HG03571 (cell line): ENCODE results near the gene CENPX.

ENCODE experiments used
- ATAC-seq: cut with Tn5 transposase; IDR thresholded peaks from one replicate; pipeline ENCODE4 v1.9.1; 2021; ENCODE audit not compliant: unreplicated experiment

The CENPX gene

DNA sequence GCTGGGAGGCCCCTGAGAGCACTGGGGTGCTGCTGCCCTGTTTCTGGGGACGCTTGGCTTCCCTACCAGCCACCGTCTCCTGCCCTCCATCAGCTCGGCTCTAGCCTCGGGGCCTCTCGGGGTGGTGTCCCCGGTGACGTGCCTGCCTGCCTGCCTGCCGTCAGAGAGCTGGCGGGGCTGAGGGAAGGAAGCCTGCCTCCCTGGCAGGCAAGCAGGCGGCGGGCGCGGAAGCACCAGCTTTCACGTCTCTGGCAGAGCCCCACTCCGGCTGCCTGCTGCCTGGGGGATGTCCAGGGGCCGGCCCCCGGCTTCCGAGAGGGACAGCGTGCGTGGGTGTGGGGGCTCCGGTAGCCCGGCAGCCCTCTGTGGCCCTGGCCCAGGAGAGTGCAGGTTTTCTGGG, 9.3 kb downstream of the CENPX start:
- no peak for ATAC-seq

DNA sequence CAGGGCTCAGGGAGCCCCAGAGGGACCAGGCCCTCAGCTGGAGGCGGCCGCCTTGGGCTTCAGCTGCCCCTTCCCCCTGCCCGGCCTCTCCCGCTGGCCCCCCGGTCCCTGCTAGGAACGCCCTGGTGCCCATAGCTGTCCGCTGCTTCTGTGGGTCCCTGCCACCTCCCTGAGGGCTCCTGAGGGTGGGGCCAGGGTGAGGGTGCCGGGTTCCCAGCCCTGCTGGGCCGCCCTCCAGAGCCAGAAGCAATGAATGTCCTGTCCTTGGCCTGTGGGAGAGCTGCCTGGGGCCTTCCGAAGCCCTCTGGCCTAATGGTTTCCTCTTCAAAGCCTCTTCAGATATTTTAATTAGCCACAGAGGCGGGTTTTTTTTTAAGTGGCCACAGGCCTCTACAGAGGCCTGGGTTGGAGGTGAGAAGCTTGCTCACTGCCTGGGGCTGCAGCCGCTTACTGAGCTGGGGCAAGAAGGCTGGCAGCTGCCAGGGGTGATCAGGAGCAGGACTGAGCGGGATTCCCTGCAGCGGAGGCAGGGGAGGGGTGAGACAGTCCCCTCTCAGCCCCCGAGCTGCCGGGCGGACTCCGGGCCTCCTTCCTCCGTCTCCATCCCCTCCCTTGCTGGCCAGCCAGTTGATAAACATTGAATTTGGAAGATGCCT, 9.9 kb downstream of the CENPX start:
- ATAC-seq, result no peak

DNA sequence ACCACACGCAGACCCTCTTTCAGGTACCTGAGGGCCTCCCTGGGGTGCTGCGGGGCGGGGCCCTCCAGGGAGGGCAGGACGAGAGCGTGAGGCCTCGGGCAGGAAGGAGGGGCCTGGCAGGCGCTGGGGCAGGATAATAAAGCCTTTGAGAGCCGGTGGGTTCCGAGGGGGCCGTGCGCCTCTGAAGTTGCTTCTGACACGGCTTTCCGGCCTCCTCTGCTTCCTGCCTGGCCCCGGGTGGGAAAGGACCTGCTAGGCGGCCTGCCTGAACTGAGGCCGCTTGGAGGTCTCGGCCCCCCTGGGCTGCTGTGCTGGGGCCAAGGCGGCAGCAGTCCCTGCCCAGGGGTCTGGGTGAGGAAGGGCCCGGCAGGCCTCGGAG, 10.4 kb downstream of the CENPX start:
- ATAC-seq, result no peak

DNA sequence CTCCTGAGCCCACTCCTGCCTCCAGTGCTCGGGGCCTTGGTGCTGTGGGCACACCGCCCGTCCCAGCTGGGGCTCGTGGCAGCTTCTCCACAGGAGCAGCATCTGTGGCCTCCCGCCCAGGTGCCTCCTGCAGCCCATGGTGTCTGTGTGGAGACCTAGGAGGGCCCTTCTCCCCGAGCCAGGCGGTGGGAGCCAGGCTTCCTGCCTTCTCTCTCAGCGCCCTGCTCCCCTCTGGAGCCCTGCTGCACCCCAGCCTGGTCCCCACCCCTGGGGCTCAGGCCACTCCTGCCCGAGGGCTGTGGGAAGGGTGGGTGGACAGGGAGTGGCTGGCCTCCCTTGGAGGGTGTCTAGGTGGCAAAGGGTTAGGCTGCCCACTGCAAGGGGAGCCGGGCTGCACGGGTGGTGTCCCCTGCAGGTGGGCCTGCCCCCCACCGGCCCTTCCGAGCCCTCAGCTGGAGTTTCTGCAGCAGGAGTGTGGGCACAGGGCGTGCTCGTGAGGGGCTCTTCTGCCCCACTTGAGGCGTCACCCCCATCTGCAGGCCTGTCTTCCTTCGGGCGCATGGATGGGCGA, 11.0 kb downstream of the CENPX start:
- no peak for ATAC-seq

DNA sequence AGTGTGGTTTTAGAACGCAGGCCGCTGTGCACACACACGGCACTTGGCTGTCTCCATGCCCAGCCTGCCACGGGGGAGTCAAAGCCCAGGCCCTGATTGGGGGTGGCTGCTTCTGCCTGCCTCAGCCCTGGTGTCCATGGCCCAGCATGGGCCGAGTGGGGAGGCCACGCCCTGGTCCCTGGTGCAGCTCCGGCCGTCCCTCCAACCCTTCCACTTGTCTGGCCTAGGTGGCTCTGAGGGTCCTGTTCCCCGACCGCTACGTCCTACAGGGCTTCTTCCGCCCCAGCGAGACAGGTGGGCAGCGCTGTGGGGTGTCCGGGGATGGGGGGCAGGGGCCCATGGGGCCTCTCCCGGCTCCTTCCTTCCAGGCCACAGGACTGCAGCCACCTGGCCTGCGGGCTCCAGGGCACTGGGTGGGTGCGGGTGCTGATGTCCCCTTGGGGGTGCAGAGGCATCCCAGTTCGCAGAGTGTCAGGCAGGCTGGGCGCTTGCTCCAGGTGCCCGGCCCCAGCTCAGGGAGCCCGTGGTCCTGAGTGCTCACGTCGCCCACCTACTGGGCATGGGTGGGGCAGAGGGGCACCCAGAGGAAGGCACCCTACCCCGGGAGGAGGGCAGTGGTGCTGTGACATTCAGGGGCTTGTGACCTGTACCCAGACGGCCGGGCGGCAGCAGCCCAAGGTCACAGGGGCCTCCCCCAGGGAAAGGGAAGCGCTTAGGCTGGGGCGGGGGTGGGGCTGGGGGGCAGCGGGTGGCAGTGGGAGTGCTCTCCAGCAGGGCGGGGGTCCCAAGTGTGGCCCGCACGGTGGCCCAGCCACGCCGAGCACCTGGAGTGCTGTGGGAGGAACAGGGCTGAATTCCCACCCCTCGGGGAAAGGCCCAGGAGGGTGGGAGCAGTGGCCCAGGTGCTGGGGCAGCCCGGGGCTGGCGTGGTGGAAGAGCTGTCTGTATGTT, 11.8 kb downstream of the CENPX start:
- ATAC-seq, result no peak

DNA sequence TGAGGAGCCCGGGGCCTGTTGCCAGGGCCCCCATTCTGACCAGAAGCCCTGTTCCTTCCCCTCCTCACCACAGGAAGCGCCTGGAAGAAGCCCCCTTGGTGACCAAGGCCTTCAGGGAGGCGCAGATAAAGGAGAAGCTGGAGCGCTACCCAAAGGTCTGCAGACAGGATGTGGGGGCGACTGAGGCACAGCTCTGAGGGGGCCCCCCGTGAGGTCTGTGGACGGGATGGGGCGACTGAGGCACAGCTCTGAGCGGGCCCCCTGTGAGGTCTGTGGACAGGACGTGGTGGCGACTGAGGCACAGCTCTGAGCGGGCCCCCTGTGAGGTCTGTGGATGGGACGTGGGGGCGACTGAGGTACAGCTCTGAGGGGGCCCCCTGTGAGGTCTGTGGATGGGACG, 13.3 kb downstream of the CENPX start:
- no peak for ATAC-seq

DNA sequence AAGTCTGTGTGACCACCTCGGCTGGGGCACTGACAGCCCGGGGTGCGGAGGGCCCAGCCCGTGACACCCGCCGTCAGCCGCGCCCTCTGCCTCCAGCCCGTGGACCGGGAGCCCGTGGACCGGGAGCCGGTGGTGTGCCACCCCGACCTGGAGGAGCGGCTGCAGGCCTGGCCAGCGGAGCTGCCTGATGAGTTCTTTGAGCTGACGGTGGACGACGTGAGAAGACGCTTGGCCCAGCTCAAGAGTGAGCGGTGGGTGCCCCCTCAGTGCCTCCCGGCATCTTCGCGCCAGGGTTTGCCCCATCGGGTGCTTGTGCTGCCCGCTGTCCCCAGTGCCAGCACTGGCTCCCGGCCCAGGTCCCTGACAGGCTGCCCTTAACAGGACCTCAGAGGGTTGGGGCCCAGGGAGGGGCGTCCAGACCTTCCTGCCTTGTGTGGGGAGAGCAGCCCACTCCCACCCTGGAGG, 13.7 kb downstream of the CENPX start:
- ATAC-seq, result no peak

DNA sequence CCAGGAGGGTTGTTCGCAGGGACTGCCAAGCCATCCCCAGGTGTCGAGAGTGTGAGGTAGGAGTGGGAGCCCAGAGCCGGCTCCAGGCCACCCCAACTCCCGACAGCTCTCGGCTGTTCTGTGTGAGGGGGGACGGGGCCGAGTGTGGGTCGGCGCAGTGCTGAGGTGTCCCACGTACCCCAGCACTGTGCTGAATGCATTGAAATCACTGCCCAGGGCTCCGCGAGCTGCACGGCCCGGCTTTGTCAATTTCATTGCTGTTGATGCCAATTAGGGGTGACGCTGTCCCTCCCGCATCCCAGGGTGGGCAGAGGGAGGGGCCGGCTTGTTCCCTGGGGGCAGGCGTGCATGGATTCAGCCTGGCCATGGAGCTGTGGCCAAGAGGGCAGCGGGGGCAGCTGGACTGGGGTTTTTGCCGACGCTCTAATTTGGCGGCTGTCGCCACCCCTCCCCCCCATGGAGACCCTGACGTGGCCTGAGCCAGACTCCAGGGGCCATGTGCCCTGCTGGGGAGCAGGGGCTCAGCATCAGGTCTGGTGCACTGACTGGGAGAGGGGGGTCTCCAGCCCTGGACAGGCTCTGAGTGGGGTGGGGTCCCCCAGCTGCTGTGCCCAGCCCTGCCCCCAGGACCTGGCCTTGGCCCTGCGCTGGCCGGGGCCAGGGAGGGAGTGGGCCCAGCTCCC, 14.3 kb downstream of the CENPX start:
- ATAC-seq, result no peak

DNA sequence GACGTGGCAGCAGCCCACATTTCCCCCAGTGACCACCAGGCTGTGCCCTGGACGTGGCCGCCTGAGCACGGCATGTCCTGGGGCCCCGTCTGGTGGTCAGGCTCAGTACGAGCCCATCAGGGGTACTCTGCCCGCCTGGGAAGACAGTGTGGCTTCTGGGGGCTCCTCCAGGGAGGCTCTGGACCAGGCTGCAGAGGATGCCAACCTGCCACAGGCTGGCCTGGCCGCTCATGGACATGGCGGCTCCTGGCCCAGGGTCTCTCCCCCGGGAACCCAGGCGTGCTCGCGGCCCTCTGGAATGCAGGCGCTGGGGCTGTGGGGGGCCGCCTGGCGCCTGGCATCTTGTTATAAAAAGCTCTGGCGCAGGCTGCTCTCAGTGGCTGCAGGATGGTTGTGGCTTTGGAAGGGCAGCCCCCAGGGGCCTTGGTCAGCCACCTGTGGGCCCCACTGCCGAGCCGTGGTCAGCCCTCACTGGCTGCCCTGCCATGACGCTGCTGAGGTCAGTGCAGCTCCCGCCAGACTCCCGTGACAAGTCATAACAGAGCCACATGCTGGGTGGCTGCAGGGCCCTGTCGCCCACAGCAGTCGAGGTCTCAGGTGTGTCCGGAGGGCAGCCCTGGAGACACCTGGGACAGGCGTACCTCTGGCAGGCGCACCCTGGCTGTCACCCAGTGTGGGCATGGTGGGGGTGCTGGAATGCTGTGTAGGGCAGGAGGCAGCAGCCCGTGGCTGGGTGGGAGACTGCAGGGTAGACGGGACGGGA, 15.0 kb downstream of the CENPX start:
- ATAC-seq, result no peak

DNA sequence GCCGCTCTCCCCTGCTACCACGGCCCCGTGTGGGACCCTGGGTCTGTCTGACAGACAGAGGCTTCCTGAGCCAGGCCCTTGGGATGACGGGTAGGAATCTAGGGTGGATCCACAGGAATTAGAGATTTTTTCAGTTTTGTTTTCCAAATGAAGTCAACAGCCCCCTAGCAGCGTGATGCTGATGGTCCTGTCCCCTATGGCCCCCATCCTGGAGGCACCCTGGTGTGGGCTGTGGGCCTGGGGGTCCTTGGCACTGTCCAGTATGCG, 15.5 kb downstream of the CENPX start:
- no peak for ATAC-seq

DNA sequence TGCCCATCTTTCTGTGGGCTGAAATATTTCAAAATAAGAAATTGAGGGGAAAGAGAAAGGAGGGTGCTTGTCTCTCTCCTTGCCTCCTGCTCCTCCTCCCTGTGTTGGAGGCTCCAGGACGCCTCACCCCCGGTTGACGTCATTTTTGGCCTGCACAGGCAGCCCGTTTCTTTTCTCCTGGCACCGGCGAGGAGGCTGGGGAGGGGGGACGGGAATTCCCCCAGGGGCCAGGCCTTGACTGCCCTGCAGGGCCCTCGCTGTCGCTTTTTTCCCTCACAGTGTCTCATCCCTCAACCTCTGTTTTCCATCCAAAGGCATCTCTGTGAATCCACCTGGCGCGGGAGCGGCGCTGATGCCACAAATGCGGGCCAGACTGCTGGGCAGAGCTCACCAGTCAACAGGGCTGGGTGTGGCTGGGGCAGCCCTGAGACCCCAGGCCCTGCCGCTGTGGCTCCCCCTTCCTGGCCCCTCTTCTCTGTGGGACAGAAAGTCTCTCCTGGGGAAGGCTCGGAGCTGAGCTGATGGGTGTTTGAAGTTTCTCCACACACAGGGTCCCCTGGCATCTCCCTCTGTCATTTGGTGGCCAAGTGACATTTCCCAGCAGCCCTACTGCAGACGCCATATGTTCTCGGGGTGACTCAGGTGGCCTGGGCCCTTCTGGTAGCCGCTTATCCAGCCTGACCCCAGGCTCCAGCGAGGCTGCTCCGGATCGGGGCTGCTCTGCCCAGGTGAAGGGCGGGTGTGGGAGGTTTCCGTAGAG, 16.0 kb downstream of the CENPX start:
- ATAC-seq, result no peak

DNA sequence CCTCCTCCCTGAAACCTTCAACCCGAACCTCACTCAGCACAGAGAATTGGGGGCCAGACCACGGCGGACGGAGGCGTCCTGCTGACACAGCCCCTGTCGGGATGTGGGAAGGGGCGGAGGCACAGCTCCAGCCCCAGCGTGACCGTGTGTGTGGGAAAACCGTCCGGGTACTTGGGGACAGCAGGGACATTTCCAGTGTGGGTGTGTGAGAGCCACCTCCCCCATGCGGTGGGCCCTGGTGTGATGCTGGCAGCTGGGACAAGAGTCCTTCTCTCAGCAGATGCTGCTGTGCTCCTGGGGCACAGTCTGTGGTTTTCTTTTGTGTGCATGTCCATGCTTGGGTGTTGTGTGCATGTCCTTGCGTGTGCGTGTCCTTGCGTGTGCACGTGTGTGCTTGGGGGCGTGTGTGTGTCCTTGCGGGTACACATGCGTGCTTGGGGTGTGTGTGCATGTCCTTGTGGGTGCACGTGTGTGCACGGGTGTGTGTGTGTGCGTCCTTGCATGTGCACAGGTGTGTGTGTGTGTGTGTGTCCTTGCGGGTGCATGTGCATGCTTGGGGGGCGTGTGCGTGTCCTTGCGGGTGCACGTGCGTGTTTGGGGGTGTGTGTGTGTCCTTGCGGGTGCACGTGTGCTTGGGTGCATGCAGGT, 16.9 kb downstream of the CENPX start:
- no peak for ATAC-seq

DNA sequence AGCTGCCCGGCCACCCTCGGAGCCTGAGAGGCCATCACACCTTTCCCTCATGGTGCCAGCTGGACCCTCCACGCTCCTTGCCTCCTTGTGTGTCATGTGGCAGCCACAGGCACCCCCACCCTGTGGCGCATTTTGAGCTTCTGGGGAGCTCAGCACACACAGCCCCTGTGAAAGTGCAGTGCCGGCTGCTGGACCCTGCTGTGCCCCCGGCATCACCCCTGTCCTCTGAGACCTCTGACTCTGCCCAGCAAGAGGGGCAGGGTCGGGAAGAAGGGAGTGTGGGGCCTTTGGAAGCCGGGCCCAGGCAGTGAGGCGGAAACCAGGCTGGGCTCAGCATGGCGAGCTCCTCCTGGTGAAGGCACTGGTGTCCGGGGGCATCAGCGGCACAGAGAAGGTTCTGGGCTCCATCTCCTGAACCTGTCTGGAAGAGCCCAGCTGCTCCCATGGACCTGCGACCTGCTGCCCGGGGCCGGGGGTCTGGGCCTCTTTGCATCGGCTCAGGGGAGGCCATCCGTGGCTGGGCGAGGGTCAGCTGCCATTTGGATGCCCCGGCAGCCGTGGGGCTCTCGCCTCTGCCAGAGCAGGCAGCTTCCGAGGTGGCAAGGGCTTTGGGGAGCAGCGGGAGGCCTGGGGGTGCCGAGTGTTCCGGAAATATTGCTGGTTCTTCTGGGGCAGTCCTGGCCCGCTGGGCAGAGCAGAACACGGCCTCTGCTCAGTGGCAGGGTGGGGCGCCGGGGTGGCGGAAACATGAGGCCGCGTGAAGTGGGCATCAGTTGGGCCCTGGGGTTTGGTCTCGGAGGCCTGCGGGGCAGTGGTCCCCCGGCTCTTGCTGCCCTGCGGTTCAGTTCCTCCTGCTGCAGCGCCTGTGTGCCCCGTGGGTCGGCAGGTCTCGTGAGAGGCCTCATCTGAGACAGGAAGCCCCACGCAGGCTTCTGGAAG, 17.9 kb downstream of the CENPX start:
- ATAC-seq, result no peak

DNA sequence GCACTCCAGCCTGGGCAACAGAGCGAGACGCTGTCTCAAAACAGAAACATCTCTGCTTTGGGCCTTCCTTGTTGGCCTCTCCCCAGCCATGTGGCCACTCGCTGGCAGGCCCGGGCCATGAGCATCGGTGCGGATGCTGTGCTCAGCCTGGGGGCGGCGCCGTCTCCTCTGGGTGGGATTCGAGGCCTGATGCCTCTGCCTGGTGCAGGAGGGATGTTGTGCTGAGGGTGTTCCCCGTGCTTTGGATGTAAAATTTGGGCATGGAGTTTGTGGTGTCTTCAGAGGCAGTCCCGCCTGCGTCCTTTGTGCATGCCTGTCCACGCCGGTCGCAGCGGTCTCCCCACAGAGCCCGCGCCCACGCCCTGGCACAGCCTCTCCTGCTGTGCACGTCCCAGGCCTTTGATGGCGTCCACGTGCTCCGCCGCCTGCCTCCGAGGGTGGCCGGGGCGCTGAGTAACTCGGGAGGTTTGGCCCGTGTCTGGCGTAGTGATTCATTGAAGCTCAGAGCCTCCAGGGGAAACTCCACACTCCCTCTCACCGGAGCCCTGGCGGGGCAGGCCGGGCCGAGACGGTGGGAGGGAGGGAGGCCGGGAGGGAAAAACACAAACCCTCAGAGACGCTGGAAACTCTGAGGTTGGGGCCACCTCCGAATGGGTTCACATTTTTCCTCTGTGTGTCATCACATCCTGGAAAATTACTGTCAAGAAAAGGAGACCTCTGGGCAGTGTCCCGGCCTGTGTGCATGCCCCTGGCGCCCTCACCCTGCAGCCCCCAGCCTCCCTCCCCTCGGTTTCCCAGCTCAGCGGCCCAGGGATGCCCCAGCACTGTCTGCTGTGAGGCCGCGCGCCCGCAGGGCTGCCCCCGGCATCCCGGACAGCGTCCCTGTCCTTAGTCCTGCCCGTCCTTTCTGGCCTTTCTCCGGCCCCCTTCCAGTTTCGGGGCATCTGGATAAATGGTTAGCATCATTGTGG, 19.0 kb downstream of the CENPX start:
- ATAC-seq, result no peak

DNA sequence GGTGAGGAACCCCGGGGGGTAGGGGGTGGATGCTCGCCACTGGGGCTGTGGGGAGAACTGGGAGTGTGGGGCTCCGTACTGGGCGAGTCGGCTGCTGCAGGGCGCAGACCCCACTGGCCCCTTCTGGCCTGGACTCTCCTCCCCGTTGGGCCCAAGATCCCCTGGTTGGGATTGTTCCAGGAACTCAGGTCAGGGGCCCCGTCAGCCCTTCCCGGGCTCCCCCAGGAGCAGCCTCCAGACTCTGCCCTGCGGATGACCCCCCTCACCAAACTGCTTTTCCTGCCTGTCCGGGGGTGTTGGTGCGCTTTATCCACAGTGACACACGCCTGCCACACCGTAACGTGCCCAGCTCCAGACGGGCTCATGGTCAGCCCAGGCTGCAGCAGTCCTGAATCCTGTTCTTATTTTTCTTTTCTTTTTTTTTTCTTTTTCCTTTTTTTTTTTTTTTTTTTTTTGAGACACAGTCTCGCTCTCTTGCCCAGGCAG, 21.1 kb downstream of the CENPX start:
- no peak for ATAC-seq

DNA sequence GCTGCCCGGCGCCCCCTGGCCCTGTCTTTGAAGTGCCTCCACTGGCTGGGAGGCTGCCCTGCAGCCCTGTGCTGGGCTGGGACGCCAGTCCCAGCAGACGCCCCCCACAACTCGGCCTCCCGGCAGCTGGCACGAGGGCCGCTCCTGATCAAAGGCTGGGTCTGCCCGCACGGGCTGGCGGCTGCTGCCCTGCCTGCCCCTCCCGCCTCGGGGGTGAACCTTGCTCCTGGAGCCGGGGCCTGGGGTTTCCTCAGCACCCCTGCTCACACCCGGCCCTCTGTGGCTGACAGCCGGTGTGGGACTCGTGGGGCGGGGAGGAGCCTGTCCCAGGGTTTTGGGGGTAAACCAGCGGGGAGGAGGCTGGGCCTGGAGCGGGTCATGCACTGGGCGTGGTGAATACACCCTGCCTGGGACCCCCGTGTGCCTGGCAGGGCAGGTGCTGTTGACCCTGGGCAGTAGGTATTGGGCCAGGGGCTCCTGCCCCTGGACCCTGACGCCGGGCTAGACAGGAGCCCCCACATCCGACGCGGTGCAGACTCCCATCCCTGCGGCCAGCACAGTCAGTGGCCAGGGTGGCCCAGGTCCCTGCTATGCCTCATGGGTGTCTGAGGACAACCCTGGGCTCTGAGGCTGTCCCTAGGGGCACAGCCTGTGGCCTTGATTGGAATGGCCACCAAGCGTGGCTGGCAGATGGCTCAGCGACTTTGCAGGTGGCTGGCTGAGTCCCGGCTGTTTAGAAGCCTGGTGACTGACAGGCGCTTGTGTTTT, 21.7 kb downstream of the CENPX start:
- ATAC-seq, result no peak
